ENCODE data around the gene CADM3.

- TF ChIP-seq EZH2 (IDR thresholded peaks at IDR 0.05; ENCODE audit: borderline replicate concordance, low read length) (no peak), CTCF (conservative IDR thresholded peaks at IDR 0.05 in 1 of 2, IDR thresholded peaks at IDR 0.05 in 1 of 2; ENCODE audit: extremely low read depth in 1 of 2, insufficient read depth in 1 of 2, low read depth in 1 of 2, low read length in 2 of 2) (peak; percentile 27 to 41)
Observed at GRCh38 chr1:159196543-159196942, 25.1 kb downstream of the CADM3 start.
